Activated CD4-positive, alpha-beta T cell treated with anti-CD3 and anti-CD28 coated beads for 48 hours (primary cell): ENCODE results near the gene FPGS.
A peak's percentile ranks its signal among the peaks of the same experiment; 100 is the strongest.
"Not testable (repeated sequence)": the region's sequence is repeated elsewhere in the genome, so short reads cannot be mapped to it uniquely, and the experiment has no call there.

Experiments used
- DNase-seq: peaks from one replicate; pipeline ENCODE4 v3.0.0-alpha.2; 2020

FPGS gene

GRCh38 chr9:127812936-127813675 lies 10.4 kb downstream of the FPGS start:
- no peak for DNase-seq

GRCh38 chr9:127813686-127814226 lies 11.1 kb downstream of the FPGS start:
- DNase-seq = no peak

- no peak for DNase-seq
Observed at GRCh38 chr9:127814619-127815511, 12.2 kb downstream of the FPGS start.

DNA sequence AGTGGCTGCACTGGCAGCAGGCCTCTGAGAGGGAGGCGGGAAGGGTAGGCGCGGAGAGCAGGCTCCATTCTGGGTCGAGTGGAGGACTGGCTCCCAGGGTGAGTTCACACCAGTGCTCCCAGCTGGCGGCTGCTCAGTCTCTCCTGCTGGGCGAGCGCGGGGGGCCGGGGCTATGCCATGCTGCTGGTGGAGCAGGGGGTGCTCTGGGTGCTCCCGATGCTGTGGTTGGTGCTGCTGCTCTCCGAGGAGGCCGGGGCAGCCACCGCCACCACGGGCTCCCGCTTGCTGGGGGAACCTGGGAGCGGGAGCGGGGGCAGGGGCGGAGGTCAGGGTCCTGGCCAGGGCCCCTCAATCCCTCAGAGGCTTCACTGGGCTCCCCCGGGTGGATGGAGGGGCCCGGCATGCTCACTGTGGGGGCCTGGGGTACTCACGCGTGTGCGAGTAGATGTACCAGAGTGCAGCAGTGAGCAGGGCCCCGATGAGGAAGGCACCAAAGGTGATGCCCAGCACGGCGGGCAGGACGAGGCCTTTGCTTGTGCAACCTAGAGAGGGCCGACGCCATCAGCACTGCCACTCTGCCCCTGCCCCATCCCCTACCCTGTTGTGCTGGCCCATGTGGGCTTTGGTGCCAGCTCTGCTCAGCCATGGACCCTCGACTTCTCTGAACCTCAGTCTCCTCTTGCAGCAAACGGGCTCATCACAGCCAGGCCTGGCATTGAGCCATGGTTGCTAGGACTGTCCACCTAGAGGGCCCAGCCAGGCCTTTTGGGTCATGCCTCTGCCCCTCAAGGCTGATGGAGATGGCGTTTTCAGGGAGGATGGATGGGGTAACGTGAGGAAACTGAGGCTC lies 13.1 kb downstream of the FPGS start:
- no peak for DNase-seq

GRCh38 chr9:127816362-127816725 lies 13.7 kb downstream of the FPGS start:
- DNase-seq = no peak

GRCh38 chr9:127816728-127817127 lies 14.0 kb downstream of the FPGS start:
- no peak for DNase-seq

DNA sequence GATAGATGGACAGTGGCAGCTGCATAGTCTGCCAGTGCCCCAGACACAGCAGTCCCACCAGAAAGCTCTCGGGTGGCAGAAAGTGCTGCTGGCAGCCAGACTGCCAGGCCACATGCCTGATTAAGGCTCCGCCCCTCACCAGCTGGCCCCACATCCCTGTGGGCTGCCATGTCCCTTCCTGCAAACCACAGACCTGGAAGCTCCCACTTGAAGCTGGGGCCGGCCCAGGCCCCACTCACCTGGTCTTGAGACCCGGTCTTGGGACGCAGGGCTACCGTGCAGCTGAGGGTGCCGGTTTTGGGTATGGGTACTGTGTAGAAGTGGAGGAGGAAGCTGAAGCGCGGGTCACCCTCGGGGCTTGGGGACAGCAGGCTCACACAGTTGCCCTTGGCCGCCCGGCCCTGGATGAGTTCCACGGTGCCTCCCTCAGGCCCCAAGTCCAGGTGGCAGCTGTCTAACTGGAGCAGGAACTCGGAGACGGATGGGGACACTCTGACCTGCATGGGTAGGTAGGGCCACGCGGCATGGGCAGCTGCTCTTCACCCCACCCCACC lies 15.3 kb downstream of the FPGS start:
- no peak for DNase-seq

DNA sequence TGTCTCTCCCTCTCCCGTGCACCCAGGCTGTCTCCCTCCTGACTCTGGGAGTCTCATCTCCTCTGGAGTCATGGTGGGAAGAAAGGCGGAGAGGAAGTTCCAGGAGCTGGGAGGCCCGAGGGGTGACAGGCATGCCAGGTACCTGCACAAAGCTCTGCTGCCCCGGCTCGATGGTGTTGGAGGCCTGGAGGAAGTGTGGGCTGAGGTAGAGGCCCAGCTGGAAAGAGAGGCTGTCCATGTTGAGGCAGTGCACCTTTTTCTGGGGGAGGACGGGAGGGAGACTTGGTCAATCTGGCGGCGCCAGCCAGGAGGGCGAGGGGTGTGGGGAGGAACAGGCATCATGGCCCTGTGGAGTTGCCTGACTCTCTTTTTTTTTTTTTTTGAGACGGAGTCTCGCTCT lies 15.9 kb downstream of the FPGS start:
- no peak for DNase-seq

DNA sequence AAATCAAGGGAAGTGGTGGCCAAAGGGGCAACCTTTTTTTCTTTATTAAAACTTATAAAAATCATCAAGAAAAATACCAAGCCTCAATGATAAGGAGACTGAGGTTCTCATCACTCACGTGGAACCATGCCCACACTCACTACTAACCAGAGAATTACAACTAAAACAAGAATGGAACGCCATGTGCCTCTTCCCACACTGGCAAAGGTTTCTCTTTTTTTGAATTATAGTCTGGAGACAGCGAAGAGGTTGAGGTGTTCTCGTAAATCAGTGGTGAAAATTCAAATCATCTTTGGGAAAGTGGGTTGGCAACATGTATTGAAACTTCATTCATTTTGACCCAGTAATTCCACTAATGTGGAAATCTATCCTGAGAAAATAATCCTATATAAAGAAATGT lies 19.4 kb downstream of the FPGS start:
- DNase-seq = no peak

- DNase-seq = no peak
Observed at GRCh38 chr9:127825319-127826051, 22.8 kb downstream of the FPGS start.

DNA sequence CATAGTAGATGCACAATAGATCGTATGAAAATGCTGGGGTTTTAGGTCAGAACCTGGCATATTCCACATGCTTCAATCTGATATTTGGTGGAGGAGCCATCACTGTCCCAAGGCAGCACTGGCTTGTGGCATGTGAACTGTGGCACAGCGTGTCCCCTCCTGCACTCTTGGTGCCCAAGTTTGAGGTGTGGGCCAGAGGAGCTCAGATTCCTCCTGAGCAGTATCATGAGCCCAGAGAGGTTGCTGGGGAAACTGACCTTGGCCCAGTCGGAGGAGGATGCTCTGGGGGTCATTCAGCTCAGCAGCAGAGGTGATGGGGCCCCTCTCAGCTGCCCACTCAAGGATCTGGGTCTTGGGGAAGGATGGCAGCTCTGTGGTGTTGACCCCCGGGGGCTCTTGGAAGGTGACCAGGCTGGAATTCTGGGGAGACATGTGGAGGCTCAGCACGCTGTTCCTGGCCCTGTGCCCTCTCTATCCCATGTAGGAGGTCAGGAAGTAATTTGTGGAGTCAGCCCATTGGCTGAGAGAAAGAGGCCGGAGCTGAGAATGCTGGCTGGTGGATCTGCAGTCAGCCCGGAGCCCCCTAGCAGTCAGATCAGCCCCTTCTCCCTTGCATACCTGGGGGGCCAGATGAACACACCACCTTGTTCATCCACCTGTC lies 23.7 kb downstream of the FPGS start:
- no peak for DNase-seq

GRCh38 chr9:127828262-127829031 lies 25.8 kb downstream of the FPGS start:
- DNase-seq = no peak

- no peak for DNase-seq
Observed at GRCh38 chr9:127829205-127829906, 26.7 kb downstream of the FPGS start.

DNA sequence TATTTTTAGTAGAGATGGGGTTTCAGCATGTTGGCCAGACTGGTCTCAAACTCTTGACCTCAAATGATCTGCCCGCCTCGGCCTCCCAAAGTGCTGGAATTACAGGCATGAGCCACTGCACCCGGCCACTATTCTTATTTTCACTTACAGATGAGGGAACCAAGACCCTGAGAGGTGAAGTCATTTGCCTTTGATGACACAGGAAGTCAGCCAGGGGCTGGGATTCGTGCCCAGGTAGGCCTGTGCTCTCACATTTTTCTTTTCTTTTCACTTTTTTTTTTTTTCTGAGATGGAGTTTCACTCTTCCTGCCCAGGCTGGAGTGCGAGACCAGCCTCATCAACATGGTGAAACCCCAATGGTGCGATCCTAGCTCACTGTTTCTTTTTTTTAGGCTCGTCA lies 29.6 kb downstream of the FPGS start:
- DNase-seq = no peak

DNA sequence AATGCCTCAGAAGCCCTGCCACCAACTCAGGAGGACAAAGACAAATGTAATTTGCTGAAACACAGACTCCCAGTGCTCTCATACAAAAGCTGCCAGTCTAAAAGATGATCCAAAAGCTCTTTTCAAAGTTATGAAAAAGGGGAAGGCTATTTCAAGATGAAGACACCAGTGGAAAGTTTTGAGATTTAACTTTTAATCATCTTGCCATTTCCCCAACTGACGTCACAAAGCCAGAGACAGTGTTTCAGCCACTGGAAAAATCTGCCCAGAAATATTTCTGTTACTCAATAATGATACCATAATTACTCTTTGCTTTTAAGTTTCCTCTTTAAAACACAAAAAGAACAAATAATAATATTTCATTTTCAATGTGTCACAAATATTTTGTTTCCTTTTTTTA lies 30.9 kb downstream of the FPGS start:
- DNase-seq = no peak

DNA sequence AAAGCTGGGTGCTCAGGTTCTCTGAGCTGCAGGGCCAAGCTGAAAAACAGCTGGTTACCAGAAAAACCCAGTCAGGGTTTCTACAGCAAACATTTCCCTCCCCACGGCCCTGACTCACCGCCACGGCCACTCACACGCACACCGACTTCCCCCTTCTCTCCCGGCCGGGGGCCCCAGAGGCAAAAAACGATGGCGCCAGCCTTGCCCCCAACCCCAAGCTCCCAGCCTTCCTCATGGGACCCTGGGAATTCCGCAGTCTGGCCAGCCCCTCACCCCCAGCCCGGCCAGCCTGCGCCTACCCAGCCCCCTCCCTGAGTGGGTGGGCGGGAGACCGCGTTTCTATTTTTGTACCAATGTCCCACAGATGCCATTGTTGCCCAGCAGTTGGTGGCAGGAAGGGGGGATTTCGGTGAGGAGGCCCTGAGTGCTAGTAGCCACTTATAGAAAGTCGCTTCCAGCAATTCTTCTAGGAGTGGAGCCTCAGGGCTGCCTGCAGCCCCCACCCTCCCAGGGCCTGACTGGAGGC lies 33.4 kb downstream of the FPGS start:
- peak; percentile 57 for DNase-seq

DNA sequence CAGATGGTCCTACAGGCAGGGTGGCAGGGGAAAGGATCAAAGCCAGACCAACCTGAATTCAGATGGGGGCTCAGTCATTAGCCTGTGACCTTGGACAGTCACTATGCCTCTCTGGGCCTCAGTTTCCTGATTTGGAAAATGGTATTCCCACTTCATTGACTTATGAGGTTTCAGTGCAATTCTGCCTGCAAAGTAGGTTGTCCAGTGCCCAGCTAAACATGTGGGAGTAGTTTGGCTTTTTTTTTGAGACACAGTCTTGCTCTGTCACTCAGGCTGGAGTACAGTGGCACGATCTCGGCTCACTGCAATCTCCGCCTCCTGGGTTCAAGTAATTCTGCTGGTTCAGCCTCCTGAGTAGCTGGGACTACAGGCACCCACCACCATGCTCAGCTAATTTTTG lies 33.9 kb downstream of the FPGS start:
- DNase-seq = not testable (repeated sequence)

GRCh38 chr9:127837346-127837745 lies 34.7 kb downstream of the FPGS start:
- DNase-seq = no peak

DNA sequence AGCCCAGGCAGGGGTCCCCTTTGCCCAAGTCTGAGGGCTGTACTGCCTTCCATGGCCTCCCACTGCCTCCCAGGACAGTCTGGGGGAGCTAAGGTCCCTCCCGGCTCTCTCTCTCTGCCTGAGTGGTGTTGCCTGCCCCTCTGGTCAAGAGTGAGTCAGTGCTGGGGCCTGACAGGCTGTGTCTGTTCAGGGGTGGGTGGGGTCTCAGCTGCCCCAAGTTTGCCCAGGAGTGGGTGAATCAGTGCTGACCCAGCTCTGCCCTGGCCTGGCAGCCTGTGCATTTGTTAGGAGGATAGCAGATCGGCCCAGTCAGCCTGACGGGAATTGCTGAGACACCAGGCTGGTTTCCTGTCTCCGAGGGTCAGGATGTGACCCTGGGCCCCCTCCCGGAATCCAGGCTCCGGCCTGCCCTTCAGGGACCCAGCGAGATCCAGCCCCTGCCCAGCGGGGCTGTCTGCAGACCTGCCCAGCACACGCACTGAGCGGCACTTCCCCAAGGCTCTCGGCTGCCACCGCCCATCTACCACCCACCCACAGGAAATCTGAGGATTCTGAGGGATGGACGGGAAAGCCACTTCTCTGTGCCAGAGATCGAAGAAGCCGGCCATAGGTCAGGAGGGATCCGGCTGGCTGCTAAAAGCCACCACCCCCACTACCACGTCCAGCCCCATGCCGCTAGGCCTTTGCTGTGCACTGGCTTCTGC lies 35.8 kb downstream of the FPGS start:
- DNase-seq = no peak
